AG04449 (cell line): ENCODE data around the gene PCSK2.

Experiments
- CTCF ChIA-PET: fragments of 350-600 bp; formaldehyde crosslinking; extraction: SDS; loops from one replicate; lab custom pipeline; 2021; ENCODE audit warnings: antibody characterized with exemption; lab: Yijun Ruan, JAX
- POLR2A ChIA-PET: fragments of 400-600, 350-600 bp; formaldehyde crosslinking; extraction: SDS; loops from one replicate; lab custom pipeline; 2020; ENCODE audit warnings: antibody characterized with exemption, inconsistent platforms; lab: Yijun Ruan, JAX
- DNase-seq: peaks from one replicate; pipeline ENCODE4 v3.0.0-alpha.2; 2010; ENCODE audit warnings: low read depth, low spot score
- H3K4me3 ChIP-seq: 2 replicates; pipeline ENCODE4 v1.5.1; 2011; ENCODE audit warnings: low read depth, mild to moderate bottlenecking, control low read depth, low read length
- TF ChIP-seq, protein P1 (sequence below): IDR thresholded peaks from one replicate; pipeline ENCODE4 v1.5.1; 2011; ENCODE audit warnings: mild to moderate bottlenecking, moderate library complexity, low read length, control low read depth, inconsistent platforms; ENCODE audit not compliant: insufficient read depth; ENCODE audit errors: missing control alignments

The PCSK2 gene

DNA sequence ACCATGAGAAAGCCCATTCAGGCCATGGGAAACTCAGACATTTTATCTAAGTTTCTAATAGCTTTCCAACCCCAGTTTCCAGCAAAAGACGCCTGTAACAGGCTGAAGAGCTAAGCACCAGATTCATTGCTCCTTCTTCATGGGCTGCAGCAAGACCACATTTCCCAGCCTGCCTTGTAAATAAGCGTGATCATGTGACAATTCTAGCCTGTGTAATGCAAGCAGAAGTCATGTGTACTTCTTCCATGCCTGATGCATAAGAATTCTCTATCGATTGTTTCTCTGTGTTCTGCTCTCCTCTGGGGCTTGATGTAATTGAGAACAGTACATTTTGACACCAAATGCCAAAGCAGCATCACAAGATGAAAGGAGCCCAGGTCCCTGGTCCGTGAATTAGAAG lies 6.8 kb downstream of the PCSK2 start:
- ChIA-PET POLR2A (no interaction called here), CTCF (no interaction called here)
- DNase-seq: no peak
- H3K4me3 ChIP-seq: no peak overlapping the region
- TF ChIP-seq, protein P1, sequence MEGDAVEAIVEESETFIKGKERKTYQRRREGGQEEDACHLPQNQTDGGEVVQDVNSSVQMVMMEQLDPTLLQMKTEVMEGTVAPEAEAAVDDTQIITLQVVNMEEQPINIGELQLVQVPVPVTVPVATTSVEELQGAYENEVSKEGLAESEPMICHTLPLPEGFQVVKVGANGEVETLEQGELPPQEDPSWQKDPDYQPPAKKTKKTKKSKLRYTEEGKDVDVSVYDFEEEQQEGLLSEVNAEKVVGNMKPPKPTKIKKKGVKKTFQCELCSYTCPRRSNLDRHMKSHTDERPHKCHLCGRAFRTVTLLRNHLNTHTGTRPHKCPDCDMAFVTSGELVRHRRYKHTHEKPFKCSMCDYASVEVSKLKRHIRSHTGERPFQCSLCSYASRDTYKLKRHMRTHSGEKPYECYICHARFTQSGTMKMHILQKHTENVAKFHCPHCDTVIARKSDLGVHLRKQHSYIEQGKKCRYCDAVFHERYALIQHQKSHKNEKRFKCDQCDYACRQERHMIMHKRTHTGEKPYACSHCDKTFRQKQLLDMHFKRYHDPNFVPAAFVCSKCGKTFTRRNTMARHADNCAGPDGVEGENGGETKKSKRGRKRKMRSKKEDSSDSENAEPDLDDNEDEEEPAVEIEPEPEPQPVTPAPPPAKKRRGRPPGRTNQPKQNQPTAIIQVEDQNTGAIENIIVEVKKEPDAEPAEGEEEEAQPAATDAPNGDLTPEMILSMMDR: no peak

DNA sequence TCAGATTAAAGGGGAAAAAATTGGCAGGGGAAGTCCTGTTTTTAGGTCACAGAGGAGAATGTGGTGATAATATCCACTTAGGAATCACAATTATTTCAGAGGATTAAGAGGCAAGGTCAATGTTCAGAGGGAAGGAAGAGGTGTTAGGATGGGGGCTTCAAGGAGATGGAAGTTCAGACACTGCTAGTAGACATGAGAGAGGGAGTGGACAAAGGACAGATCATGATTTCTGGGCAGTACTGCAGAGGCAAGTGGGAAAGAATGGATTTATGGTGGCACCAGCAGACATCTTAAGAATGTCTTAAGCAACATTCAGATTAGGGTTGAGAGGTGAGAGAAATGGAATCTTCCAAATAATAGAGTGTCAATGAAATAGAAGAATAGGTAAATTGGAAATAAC lies 9.9 kb downstream of the PCSK2 start:
- ChIA-PET POLR2A (no interaction called here), CTCF (no interaction called here)
- TF ChIP-seq, protein P1: no peak
- H3K4me3 ChIP-seq: no peak overlapping the region
- DNase-seq: no peak

DNA sequence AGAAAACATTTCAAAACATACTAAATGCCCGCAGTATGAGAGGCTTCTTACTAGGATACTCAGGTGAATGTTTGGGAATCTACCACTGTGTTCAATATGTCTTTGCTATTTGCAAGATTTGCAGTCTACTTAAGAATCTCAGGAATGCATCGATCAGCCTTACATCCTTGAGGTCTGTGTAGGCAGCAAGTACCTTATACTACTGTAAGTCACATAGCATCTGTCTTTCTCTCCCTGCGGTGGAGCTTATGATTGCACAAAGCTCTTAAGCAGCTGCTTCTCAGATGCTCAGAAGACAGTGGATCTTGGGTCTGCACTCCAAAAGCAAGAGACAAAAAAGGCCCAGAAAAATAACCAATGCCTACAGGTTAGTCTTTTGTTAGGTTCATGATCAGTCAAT lies 21.4 kb downstream of the PCSK2 start:
- POLR2A ChIA-PET: no interaction called here
- H3K4me3 ChIP-seq: no peak overlapping the region
- DNase-seq: no peak
- TF ChIP-seq, protein P1: no peak
- CTCF ChIA-PET: no interaction called here

DNA sequence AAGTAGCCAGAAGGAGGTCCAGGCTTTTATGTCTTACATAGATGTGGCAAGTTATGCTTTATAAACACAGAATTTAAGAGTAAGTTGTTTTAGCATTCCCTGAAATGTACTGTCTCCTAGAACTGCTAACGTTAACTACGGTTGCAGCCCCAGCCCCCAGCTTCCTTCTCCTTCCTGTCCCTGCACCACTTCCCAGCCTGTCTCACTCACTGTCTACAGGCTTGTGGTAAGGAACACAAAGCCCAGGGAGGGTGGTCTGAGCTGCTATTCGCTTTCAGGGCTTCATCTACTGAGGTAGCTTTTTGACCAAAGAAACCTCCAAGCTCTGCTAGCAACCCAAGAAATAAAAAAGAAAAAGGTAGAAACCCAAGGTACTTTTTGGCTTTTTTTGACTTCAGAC lies 35.9 kb downstream of the PCSK2 start:
- no peak for DNase-seq
- ChIA-PET CTCF (no interaction called here), POLR2A (no interaction called here)
- TF ChIP-seq, protein P1: no peak
- H3K4me3 ChIP-seq: no peak overlapping the region

DNA sequence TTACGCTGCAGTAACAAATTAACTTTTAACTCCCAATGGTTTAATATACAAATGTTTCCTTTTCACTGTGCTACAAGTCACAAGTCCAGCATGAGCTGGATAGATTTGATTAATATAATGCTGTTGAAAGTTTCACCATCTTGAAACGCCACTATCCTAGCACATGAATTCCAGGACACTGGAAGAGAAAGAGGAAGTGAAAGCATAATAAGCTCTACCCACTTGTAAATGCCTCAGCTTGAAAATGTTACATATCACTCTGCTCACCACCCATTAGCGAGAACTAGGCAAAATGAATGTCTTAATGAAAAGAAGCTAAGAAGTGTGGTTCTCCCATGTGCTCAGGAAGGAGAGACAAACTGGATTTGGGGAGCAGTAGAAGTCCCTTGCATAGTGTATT lies 46.9 kb downstream of the PCSK2 start:
- POLR2A ChIA-PET: no interaction called here
- no peak for DNase-seq
- H3K4me3 ChIP-seq: no peak overlapping the region
- CTCF ChIA-PET: interaction anchor here (0.9 to 1.5 kb wide), 2 partner anchors 10 to 470 kb away, joined by 3 read pairs; no protein-coding TSS in a partner anchor
- TF ChIP-seq, protein P1: no peak

DNA sequence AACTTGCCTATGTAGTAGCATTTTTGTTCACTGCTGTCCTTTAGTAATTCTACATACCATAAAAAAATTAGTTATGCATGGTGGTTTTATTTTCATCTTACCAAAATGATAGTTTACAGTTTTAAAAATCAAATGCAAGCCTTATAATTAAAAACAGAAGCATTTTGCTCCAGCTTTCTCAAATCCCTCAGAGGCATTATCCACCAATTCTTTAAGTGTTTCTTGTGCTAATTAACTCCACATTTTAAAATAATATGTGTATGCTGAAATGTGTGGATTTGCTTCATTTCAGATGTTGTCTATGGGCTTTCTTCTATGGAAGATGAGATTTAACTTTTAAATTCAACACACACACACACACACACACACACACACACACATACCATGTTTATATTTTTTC lies 49.3 kb downstream of the PCSK2 start:
- POLR2A ChIA-PET: no interaction called here
- no peak overlapping the region for H3K4me3 ChIP-seq
- no peak for DNase-seq
- CTCF ChIA-PET: no interaction called here
- TF ChIP-seq, protein P1: no peak
